GM18505 (cell line): ENCODE data around the gene PLA2G12A.
"Not testable (repeated sequence)": the region's sequence is repeated elsewhere in the genome, so short reads cannot be mapped to it uniquely, and the experiment has no call there.

Source experiments
- ATAC-seq: cut with Tn5 transposase; IDR thresholded peaks from one replicate; pipeline ENCODE4 v1.9.1; 2021; ENCODE audit not compliant: unreplicated experiment
- POLR2A ChIP-seq: IDR thresholded peaks from 4 replicates; pipeline ENCODE4 v1.6.1; 2011; ENCODE audit warnings: borderline replicate concordance; ENCODE audit not compliant: insufficient read depth, insufficient read length; ENCODE audit errors: extremely low read depth

The PLA2G12A gene

GRCh38 chr4:109713500-109713899 is 16.4 kb downstream of the PLA2G12A start:
- no peak for ATAC-seq

GRCh38 chr4:109708990-109709389 is 20.9 kb downstream of the PLA2G12A start:
- peak; percentile 82 for ATAC-seq
- no peak for TF ChIP-seq POLR2A

More at GRCh38 chr4:109713500-109713899, 16.4 kb downstream of the PLA2G12A start:
- TF ChIP-seq POLR2A: no peak

- no peak for TF ChIP-seq POLR2A
- no peak for ATAC-seq
These were observed 21.4 kb downstream of the PLA2G12A start for GRCh38 chr4:109708435-109708834.

DNA sequence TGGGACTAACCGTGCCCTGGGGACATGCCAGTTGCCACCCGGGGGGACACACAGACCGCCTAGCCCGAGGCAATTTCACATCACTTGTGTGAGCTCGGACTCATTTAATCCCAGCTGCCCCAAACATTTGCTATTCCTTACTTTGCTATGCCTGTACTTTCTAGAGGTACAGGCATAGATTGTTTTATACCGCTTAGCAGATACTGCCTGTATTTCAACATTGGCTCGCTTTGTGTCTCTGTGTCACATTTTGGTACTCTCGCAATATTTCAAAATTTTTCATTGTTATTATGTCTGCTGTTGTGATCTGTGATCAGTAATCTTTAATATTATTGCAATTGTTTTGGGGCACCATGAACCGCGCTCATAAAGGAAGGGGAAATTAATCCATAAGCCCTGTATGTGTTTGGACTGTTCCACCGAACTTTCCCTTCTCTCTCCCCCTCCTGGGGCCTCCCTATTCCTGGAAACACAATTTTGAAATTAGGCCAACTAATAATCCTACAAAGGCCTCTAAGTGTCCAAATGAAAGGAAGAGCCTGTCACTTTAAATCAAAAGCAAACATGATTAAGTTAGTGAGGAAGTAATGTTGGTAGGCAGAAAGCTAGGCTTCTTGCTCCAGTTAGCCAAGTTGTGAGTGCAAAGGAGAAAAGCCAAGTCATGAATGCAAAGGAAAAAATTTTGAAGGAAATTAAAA is 26.1 kb downstream of the PLA2G12A start:
- TF ChIP-seq POLR2A: no peak
- no peak for ATAC-seq

GRCh38 chr4:109702950-109703663 is 26.8 kb downstream of the PLA2G12A start, which contains the start of gene CASP6:
TSS of gene CASP6 (minus strand) at chr4:109703445. CDS start at chr4:109703395, 50 bp downstream.
- peak; percentile 83 for ATAC-seq
- peak; percentile 55 for TF ChIP-seq POLR2A

- no peak for ATAC-seq
These were observed 28.1 kb downstream of the PLA2G12A start for GRCh38 chr4:109701566-109702410.

DNA sequence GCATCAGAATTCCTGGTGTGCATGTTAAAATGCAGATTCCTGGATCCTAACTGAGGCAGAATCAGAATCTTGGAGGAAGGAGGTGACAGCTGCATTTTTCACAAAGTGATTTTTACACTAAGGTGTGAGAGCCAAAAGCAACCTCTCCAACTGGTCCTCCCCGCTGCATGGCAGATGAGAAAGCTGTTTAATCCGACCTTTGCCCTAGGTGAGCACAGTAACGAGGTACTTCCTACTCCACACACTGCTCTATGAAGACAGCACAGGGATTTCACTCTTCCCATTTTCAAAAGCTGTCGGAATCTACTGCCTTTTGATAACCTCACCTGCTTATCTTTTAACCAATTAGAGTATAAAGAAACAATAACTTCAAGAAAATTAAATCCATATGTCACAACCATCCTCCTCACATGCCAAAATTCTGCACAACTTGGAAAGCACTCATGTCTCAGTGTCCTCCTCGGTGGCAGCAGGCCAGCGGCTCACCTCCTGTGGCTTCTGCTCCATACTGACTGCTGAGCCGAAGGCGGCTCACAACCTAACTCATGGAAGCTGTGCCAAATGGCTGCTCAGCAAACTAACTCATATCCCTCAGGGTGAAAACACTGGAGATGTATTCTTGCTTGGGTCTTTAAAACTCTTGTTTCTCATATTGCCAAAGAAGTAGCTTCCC is 30.2 kb downstream of the PLA2G12A start:
- ATAC-seq: no peak
- no peak for TF ChIP-seq POLR2A

More at GRCh38 chr4:109701566-109702410, 28.1 kb downstream of the PLA2G12A start:
- no peak for TF ChIP-seq POLR2A

GRCh38 chr4:109698656-109699055 is 31.2 kb downstream of the PLA2G12A start:
- no peak for TF ChIP-seq POLR2A
- ATAC-seq: no peak

- no peak for TF ChIP-seq POLR2A
- no peak for ATAC-seq
These were observed 38.4 kb downstream of the PLA2G12A start for GRCh38 chr4:109691411-109691920.

DNA sequence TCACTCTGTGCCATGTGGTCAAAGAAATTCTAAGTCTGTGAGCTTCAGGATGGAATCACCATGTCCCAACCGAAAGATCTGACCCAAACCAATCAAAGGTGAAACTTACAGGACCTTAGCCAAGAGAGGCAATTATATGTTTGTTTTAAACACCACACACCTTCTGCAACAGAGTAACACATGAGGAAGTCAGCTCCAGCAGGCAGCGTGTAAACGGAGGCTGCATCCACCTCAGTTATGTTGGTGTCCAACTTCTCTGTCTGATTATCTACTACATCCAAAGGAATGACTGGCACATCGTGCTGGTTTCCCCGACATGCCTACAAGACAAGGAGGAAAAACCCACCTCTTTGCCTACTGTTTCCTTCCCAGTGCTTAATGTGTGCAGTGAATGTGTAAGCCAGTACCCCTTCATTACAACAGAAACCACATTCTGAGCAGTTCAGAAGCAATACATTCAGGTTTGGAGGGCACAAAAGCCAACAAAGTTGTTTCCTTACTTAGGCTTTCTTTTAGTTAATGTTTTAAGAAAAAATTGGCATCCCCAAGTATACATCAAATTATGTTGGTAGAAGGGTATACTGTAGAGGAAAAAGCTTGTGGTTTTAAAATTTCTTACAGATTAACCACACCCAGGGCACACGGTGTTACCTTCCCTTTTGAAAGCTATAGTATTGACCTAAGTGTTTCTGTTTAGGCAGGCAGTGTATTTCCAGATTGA is 39.0 kb downstream of the PLA2G12A start:
- ATAC-seq: peak; percentile 92
- TF ChIP-seq POLR2A: no peak

DNA sequence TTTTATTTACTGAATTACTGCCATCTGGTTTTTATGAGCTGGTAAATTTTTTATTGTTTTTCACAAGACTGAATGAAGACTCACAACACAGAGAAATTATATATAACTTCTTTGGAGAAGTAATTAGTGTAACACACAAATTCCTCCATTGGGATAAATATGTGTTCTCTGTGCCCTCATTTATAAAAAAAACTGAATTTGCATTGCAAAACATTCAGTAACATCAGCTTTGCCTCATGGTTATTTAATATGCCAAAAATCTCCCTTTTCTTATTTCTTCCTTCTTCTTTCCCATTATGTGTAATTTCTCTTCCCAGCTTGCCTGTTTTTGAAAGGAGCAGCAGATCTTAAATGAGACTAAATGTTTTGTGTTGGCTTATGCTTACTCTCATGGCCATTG is 45.1 kb downstream of the PLA2G12A start:
- no peak for TF ChIP-seq POLR2A
- ATAC-seq: no peak

DNA sequence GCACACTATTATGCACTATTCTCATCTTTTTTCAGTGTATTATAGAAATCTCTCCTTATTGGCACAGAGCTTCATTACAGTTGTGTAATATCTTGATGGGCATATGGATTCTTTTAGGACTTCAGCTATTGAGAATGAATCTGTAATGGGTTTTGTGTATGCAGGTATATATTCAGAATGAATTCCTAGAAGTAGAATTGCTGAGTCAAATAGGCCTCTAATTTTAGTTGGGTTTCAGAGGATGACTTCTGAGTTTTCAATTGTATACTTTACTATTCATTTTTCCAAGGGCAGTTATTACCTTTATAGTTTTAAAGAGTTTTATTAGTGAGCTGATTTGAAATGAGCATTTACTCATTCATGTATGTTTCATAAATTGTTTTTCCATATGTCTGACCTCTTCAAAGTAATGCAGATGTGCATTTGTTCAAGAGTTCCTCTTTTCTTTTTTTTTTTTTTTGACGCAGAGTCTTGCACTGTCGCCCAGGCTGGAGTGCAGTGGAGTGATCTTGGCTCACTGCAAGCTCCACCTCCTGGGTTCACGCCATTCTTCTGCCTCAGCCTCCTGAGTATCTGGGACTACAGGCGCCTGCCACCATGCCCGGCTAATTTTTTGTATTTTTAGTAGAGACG is 46.1 kb downstream of the PLA2G12A start:
- no peak for TF ChIP-seq POLR2A
- no peak for ATAC-seq

GRCh38 chr4:109682875-109683274 is 47.0 kb downstream of the PLA2G12A start:
- ATAC-seq: no peak
- TF ChIP-seq POLR2A: no peak

- ATAC-seq: not testable (repeated sequence)
These were observed 50.9 kb downstream of the PLA2G12A start for GRCh38 chr4:109678925-109679324.

DNA sequence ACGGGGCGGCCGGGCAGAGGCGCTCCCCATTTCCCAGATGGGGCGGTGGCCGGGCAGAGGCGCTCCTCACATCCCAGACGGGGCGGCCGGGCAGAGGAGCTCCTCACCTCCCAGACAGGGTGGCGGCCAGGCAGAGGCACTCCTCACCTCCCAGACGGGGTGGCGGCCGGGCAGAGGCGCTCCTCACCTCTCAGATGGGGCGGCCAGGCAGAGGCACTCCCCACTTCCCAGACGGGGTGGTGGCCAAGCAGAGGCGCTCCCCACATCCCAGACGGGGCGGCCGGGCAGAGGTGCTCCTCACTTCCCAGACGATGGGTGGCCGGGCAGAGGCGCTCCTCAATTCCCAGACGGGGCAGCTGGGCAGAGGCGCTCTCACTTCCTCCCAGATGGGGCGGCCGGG is 51.4 kb downstream of the PLA2G12A start:
- ATAC-seq: not testable (repeated sequence)
